Hepatocyte (in vitro differentiated cells): ENCODE data around the gene MX1. TPM values are rescaled to one million over a fixed set of nuclear protein-coding genes. Genes with fewer than 3 reads are reported as not detected.

ENCODE experiments used
- DNase-seq: peaks from one replicate; pipeline ENCODE4 v3.0.0-alpha.2; 2016; ENCODE audit warnings: low spot score
- H2AFZ ChIP-seq: fragments of 200-600 bp; sonication (generic); 2 replicates; pipeline ENCODE4 v1.6.0; 2016; ENCODE audit warnings: antibody characterized with exemption, mild to moderate bottlenecking
- H3K27ac ChIP-seq: fragments of 200-600 bp; sonication (generic); 2 replicates; pipeline ENCODE4 v1.5.1; 2016; ENCODE audit warnings: mild to moderate bottlenecking
- H3K27me3 ChIP-seq: fragments of 200-600 bp; sonication (generic); 2 replicates; pipeline ENCODE4 v1.6.1; 2016
- H3K36me3 ChIP-seq: fragments of 200-600 bp; sonication (generic); replicated peaks from 2 replicates; pipeline ENCODE4 v1.5.1; 2016; ENCODE audit warnings: low read depth; ENCODE audit not compliant: insufficient read depth
- H3K4me1 ChIP-seq: fragments of 200-600 bp; sonication (generic); 2 replicates; pipeline ENCODE4 v1.5.1; 2016; ENCODE audit warnings: mild to moderate bottlenecking, moderate library complexity; ENCODE audit not compliant: insufficient read depth
- H3K4me2 ChIP-seq: fragments of 200-600 bp; sonication (generic); 2 replicates; pipeline ENCODE4 v1.6.0; 2016
- H3K4me3 ChIP-seq: fragments of 200-600 bp; sonication (generic); 2 replicates; pipeline ENCODE4 v1.5.1; 2016; ENCODE audit warnings: mild to moderate bottlenecking
- H3K79me2 ChIP-seq: fragments of 200-600 bp; sonication (generic); 2 replicates; pipeline ENCODE4 v1.6.0; 2017; ENCODE audit warnings: mild to moderate bottlenecking
- H3K9me2 ChIP-seq: fragments of 200-600 bp; sonication (generic); replicated peaks from 2 replicates; pipeline ENCODE4 v1.6.0; 2017; ENCODE audit warnings: mild to moderate bottlenecking; ENCODE audit not compliant: insufficient read depth
- H3K9me3 ChIP-seq: fragments of 200-600 bp; sonication (generic); 2 replicates; pipeline ENCODE4 v1.5.1; 2016; ENCODE audit warnings: low read depth, mild to moderate bottlenecking
- H4K20me1 ChIP-seq: fragments of 200-600 bp; sonication (generic); 2 replicates; pipeline ENCODE4 v1.6.0; 2016; ENCODE audit warnings: mild to moderate bottlenecking; ENCODE audit not compliant: insufficient read depth, poor library complexity, severe bottlenecking
- EZH2 ChIP-seq: fragments of 200-600 bp; sonication (generic); IDR thresholded peaks from 2 replicates; pipeline ENCODE4 v1.6.1; 2016; ENCODE audit warnings: antibody characterized with exemption, mild to moderate bottlenecking, borderline replicate concordance
- EZH2phosphoT487 ChIP-seq: fragments of 200-600 bp; sonication (generic); IDR thresholded peaks from one replicate; pipeline ENCODE4 v1.6.1; 2018; ENCODE audit warnings: antibody characterized with exemption, mild to moderate bottlenecking, low read depth, moderate library complexity; ENCODE audit not compliant: unreplicated experiment, severe bottlenecking
- WGBS: methylation state at CpG from one replicate; pipeline ENCODE4 v1.1.6; 2016; ENCODE audit warnings: low lambda C conversion rate; ENCODE audit errors: missing lambda C conversion rate; 5-methylcytosine and 5-hydroxymethylcytosine counted together
- polyA plus RNA-seq: library from polyadenylated mRNA; unstranded; fragments of >200 nt; fragmentation: Nextera tagmentation; extraction: Ambion mirVana; gene quantifications from 2 replicates; pipeline ENCODE4 v1.2.1, GENCODE V29; 2016
- total RNA-seq: library from RNA; depleted of rRNA; stranded (reverse); fragments of >200 nt; gene quantifications from 2 replicates; pipeline ENCODE4 v1.2.3, GENCODE V29; 2014
- TF ChIP-seq, protein P1 (sequence below): fragments of 200-600 bp; sonication (generic); IDR thresholded peaks from 2 replicates; pipeline ENCODE4 v1.5.1; 2016; ENCODE audit warnings: antibody characterized with exemption, mild to moderate bottlenecking; ENCODE audit not compliant: poor library complexity

MX1 gene
- total and polyA plus RNA-seq, 2 experiments from 2014 or later = 14.2 to 26.6 TPM

DNA sequence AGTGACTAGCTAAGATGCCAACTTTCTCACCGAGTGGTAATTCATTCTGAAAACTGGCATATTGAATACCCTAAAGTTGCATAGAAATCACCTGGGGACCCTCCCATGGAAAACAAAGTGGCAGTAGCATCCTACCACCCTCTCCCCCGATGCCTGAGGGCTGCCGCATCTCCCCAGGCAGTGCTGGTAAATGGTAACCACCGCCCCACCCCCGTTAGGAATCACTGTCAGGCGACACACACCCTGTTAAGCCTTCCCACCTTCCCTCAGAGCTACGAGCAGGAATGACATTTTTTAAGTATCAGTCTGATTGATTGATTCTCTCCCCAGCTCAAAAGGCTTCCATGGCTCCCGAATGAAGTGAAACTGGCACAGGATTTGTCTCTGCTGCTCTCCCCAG lies 53.6 kb downstream of the MX1 start:
- TF ChIP-seq, protein P1, sequence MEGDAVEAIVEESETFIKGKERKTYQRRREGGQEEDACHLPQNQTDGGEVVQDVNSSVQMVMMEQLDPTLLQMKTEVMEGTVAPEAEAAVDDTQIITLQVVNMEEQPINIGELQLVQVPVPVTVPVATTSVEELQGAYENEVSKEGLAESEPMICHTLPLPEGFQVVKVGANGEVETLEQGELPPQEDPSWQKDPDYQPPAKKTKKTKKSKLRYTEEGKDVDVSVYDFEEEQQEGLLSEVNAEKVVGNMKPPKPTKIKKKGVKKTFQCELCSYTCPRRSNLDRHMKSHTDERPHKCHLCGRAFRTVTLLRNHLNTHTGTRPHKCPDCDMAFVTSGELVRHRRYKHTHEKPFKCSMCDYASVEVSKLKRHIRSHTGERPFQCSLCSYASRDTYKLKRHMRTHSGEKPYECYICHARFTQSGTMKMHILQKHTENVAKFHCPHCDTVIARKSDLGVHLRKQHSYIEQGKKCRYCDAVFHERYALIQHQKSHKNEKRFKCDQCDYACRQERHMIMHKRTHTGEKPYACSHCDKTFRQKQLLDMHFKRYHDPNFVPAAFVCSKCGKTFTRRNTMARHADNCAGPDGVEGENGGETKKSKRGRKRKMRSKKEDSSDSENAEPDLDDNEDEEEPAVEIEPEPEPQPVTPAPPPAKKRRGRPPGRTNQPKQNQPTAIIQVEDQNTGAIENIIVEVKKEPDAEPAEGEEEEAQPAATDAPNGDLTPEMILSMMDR = no peak
- TF ChIP-seq EZH2phosphoT487 (no peak), EZH2 (no peak)
- no peak overlapping the region for H3K4me3 ChIP-seq
- H3K9me3 ChIP-seq = no peaks in the 10 kb centered on the region
- peaks cover 7% of the 10 kb centered on the region for H3K79me2 ChIP-seq
- no peaks in the 10 kb centered on the region for H3K27me3 ChIP-seq
- H2AFZ ChIP-seq = no peak overlapping the region
- H3K4me2 ChIP-seq = no peak overlapping the region
- peaks cover 14% of the 10 kb centered on the region for H3K4me1 ChIP-seq
- 83% methylated on average over 8 of the region's 8 CpGs for WGBS
- DNase-seq = no peak
- H3K9me2 ChIP-seq = no peaks in the 10 kb centered on the region
- H3K36me3 ChIP-seq = no peaks in the 10 kb centered on the region
- no peak overlapping the region for H3K27ac ChIP-seq
- peaks cover 8% of the 10 kb centered on the region for H4K20me1 ChIP-seq

DNA sequence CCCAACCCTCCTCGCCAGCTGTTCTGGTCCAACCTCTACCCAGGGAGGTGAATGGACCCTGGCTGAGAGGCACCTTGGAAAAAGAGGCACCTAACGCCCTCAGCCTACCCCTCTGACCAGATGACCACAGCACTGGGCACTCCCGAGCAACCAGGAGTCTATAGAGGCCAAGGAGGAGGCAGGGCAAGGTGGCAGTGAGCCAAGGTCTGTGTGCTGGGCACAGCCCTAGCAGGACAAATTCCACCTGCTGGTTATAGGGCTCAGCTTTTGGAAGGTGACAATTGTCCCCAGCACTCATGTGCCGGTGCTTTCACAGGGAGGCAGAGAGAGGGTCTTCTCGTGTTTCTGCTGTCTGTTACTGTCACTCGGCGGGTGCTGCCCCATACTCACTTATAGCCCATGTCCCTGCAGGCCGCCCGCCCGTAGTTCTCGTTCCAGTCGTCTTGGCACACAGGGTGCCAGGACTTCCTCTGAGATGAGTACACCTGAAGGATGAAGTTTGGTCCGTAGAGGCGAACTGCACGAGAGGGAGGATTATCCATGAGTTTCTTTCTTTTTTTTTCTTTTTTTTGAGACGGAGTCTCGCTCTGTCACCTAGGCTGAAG lies 54.1 kb downstream of the MX1 start:
- TF ChIP-seq EZH2 (no peak), EZH2phosphoT487 (no peak)
- TF ChIP-seq, protein P1 = no peak
- Histone ChIP-seq H2AFZ (no peak overlapping the region), H3K4me1 (peaks cover 14% of the 10 kb centered on the region), H3K36me3 (no peaks in the 10 kb centered on the region), H3K9me2 (no peaks in the 10 kb centered on the region), H3K27ac (no peak overlapping the region), H3K9me3 (no peaks in the 10 kb centered on the region), H3K79me2 (peaks cover 9% of the 10 kb centered on the region), H3K4me3 (no peak overlapping the region), H3K4me2 (no peak overlapping the region), H4K20me1 (peaks cover 8% of the 10 kb centered on the region), H3K27me3 (no peaks in the 10 kb centered on the region)
- WGBS = 95% methylated on average over 16 of the region's 17 CpGs
- no peak for DNase-seq

DNA sequence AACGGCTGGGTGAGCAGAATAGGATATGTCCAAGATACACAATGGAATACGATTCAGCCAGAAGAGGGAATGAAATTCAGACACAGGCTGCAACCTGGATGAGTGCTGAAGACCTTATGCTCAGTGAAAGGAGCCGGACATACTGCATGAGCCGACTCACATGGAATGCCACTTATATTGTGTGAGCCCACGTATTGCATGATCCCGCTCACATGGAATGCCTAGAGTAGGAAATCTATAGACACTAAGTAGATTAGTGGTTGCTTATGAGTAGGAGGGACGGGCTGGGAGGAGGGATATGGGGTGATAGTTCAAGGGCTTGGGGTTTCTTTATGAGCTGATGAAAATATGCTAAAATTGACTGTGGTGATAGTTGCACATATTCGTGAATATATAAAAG lies 55.2 kb downstream of the MX1 start:
- H4K20me1 ChIP-seq = peaks cover 8% of the 10 kb centered on the region
- no peak for DNase-seq
- WGBS = 85% methylated on average over 8 of the region's 8 CpGs
- no peak overlapping the region for H2AFZ ChIP-seq
- no peak overlapping the region for H3K27ac ChIP-seq
- no peaks in the 10 kb centered on the region for H3K36me3 ChIP-seq
- H3K79me2 ChIP-seq = peaks cover 9% of the 10 kb centered on the region
- no peaks in the 10 kb centered on the region for H3K9me2 ChIP-seq
- TF ChIP-seq EZH2 = no peak
- TF ChIP-seq, protein P1 = no peak
- no peak for TF ChIP-seq EZH2phosphoT487
- H3K27me3 ChIP-seq = no peaks in the 10 kb centered on the region
- peaks cover 14% of the 10 kb centered on the region for H3K4me1 ChIP-seq
- no peak overlapping the region for H3K4me2 ChIP-seq
- H3K4me3 ChIP-seq = no peak overlapping the region
- H3K9me3 ChIP-seq = no peaks in the 10 kb centered on the region
